Endodermal cell (in vitro differentiated cells): Measurements from ENCODE around the gene CLOCK. TPM values are rescaled to one million over a fixed set of nuclear protein-coding genes. Genes with fewer than 3 reads are reported as not detected.

Experiments
- DNase-seq: peaks from one replicate; pipeline ENCODE4 v3.0.0-alpha.2; 2017
- H3K27ac ChIP-seq: 2 replicates; pipeline ENCODE4 v1.5.1; 2013; ENCODE audit warnings: mild to moderate bottlenecking, low read depth, low read length, moderate library complexity
- H3K27me3 ChIP-seq: 2 replicates; pipeline ENCODE4 v1.6.1; 2013; ENCODE audit warnings: mild to moderate bottlenecking, low read length, moderate library complexity; ENCODE audit not compliant: insufficient read depth, control insufficient read depth, poor library complexity, severe bottlenecking
- H3K36me3 ChIP-seq: 2 replicates; pipeline ENCODE4 v1.7.0; 2013; ENCODE audit warnings: mild to moderate bottlenecking, low read length, moderate library complexity; ENCODE audit not compliant: control insufficient read depth, insufficient read depth
- H3K4me1 ChIP-seq: one replicate; pipeline ENCODE4 v1.7.0; 2013; ENCODE audit warnings: low read length; ENCODE audit not compliant: control insufficient read depth, insufficient read depth
- H3K4me3 ChIP-seq: 2 replicates; pipeline ENCODE4 v1.5.1; 2013; ENCODE audit warnings: mild to moderate bottlenecking, low read length, moderate library complexity
- H3K9ac ChIP-seq: 2 replicates; pipeline ENCODE4 v1.6.1; 2013; ENCODE audit warnings: mild to moderate bottlenecking, low read length, moderate library complexity; ENCODE audit not compliant: poor library complexity, severe bottlenecking; ENCODE audit errors: extremely low read depth
- H3K9me3 ChIP-seq: 2 replicates; pipeline ENCODE4 v1.6.1; 2013; ENCODE audit warnings: mild to moderate bottlenecking, low read length, moderate library complexity; ENCODE audit not compliant: control insufficient read depth
- H3K27ac Mint-ChIP-seq: 2 replicates; pipeline ENCODE4 v1.8.0; 2020; ENCODE audit warnings: mixed read lengths
- H3K27me3 Mint-ChIP-seq: 2 replicates; pipeline ENCODE4 v1.8.0; 2021; ENCODE audit warnings: mild to moderate bottlenecking, mixed read lengths; ENCODE audit not compliant: insufficient read depth
- H3K36me3 Mint-ChIP-seq: 2 replicates; pipeline ENCODE4 v1.8.0; 2020; ENCODE audit warnings: low read depth, mixed read lengths
- H3K4me1 Mint-ChIP-seq: 2 replicates; pipeline ENCODE4 v1.8.0; 2020; ENCODE audit warnings: mixed read lengths
- H3K4me3 Mint-ChIP-seq: 2 replicates; pipeline ENCODE4 v1.8.0; 2020; ENCODE audit warnings: mild to moderate bottlenecking, moderate library complexity, mixed read lengths
- H3K9me3 Mint-ChIP-seq: 2 replicates; pipeline ENCODE4 v1.8.0; 2020; ENCODE audit warnings: mild to moderate bottlenecking, mixed read lengths
- CTCF ChIP-seq: fragments of 200-600 bp; sonication (generic); conservative IDR thresholded peaks from 2 replicates; pipeline ENCODE4 v1.5.0; 2021; ENCODE audit warnings: antibody characterized with exemption, mild to moderate bottlenecking
- WGBS, 2 experiments: methylation state at CpG; one replicate each; pipeline versions ENCODE4 v1.1.5 to v1.1.7; 2013; ENCODE audit warnings: missing lambda C conversion rate in 2 of 2, mixed read lengths in 1 of 2; ENCODE audit not compliant: insufficient coverage in 1 of 2, insufficient read length in 1 of 2; 5-methylcytosine and 5-hydroxymethylcytosine counted together
- total RNA-seq, 2 donors: library from RNA; stranded (reverse); fragmentation: NEBNext Ultra II Directional in 1 of 2; extraction: Animal tissue kit (Norgen Biotek cat#: 25700) in 1 of 2; gene quantifications; 2 replicates in 1 of 2; 3 replicates in 1 of 2; pipeline ENCODE4 v1.2.1, GENCODE V29; 2021

The CLOCK gene
- total RNA-seq, 2 donors from 2014 or later: 22.9 to 25.1 TPM

- no peak overlapping the region for H3K27ac Mint-ChIP-seq
- Histone ChIP-seq H3K27me3 (no peaks in the 10 kb centered on the region), H3K36me3 (peaks cover 61% of the 10 kb centered on the region), H3K4me1 (no peaks in the 10 kb centered on the region), H3K9ac (no peak overlapping the region), H3K27ac (no peak overlapping the region), H3K9me3 (peaks cover 8% of the 10 kb centered on the region), H3K4me3 (no peak overlapping the region)
- no peak for DNase-seq
- TF ChIP-seq CTCF: no peak
- WGBS, 2 experiments: 100% methylated on average over 1 of the region's 2 CpGs; no CpG with 5 or more reads in 1 of the 2 experiments
- peaks cover 44% of the 10 kb centered on the region for H3K36me3 Mint-ChIP-seq
- peaks cover 14% of the 10 kb centered on the region for H3K4me1 Mint-ChIP-seq
- peaks cover 3% of the 10 kb centered on the region for H3K9me3 Mint-ChIP-seq
- H3K4me3 Mint-ChIP-seq: no peak overlapping the region
- no peaks in the 10 kb centered on the region for H3K27me3 Mint-ChIP-seq
Measured at GRCh38 chr4:55406545-55406944, 140.2 kb downstream of the CLOCK start.

- Histone ChIP-seq H3K4me3 (no peak overlapping the region), H3K27ac (no peak overlapping the region), H3K4me1 (no peaks in the 10 kb centered on the region), H3K9ac (no peak overlapping the region), H3K9me3 (peaks cover 8% of the 10 kb centered on the region), H3K27me3 (no peaks in the 10 kb centered on the region), H3K36me3 (peaks cover 60% of the 10 kb centered on the region)
- H3K36me3 Mint-ChIP-seq: peaks cover 51% of the 10 kb centered on the region
- peaks cover 14% of the 10 kb centered on the region for H3K4me1 Mint-ChIP-seq
- H3K9me3 Mint-ChIP-seq: peaks cover 3% of the 10 kb centered on the region
- no peaks in the 10 kb centered on the region for H3K27me3 Mint-ChIP-seq
- DNase-seq: no peak
- 91 to 100% methylated on average over 3 of the region's 3 CpGs for WGBS, 2 experiments
- no peak overlapping the region for H3K4me3 Mint-ChIP-seq
- no peak for TF ChIP-seq CTCF
- H3K27ac Mint-ChIP-seq: no peak overlapping the region
Measured at GRCh38 chr4:55405073-55405472, 141.6 kb downstream of the CLOCK start.

- Mint-ChIP-seq H3K27me3 (no peaks in the 10 kb centered on the region), H3K9me3 (peaks cover 3% of the 10 kb centered on the region), H3K27ac (no peak overlapping the region), H3K4me1 (peaks cover 25% of the 10 kb centered on the region), H3K36me3 (peaks cover 29% of the 10 kb centered on the region), H3K4me3 (peak overlapping the region; percentile 87)
- Histone ChIP-seq H3K4me3 (peak overlapping the region; percentile 95), H3K27ac (no peak overlapping the region), H3K9me3 (peaks cover 4% of the 10 kb centered on the region), H3K36me3 (peaks cover 35% of the 10 kb centered on the region), H3K4me1 (no peaks in the 10 kb centered on the region), H3K27me3 (no peaks in the 10 kb centered on the region), H3K9ac (no peak overlapping the region)
- WGBS, 2 experiments: no CpG with 5 or more reads among the region's 1 CpG
- TF ChIP-seq CTCF: no peak
- DNase-seq: no peak
Measured at GRCh38 chr4:55399581-55399980, 147.1 kb downstream of the CLOCK start.
